ENCODE measurements around the gene RRBP1.

- no peak for TF ChIP-seq CTCF (IDR thresholded peaks at IDR 0.05)
- no peak for TF ChIP-seq ZFX (IDR thresholded peaks at IDR 0.05; ENCODE audit: borderline replicate concordance)
Measured at GRCh38 chr20:17660667-17661066, 21.4 kb downstream of the RRBP1 start.
